ENCODE data around the gene CRYGD. TPM values are rescaled to one million over a fixed set of nuclear protein-coding genes. Genes with fewer than 3 reads are reported as not detected.
"Not testable (repeated sequence)": the region's sequence is repeated elsewhere in the genome, so short reads cannot be mapped to it uniquely, and the experiment has no call there.

CRYGD gene
- total RNA-seq, 2 experiments from 2014 or later, result not detected

DNA sequence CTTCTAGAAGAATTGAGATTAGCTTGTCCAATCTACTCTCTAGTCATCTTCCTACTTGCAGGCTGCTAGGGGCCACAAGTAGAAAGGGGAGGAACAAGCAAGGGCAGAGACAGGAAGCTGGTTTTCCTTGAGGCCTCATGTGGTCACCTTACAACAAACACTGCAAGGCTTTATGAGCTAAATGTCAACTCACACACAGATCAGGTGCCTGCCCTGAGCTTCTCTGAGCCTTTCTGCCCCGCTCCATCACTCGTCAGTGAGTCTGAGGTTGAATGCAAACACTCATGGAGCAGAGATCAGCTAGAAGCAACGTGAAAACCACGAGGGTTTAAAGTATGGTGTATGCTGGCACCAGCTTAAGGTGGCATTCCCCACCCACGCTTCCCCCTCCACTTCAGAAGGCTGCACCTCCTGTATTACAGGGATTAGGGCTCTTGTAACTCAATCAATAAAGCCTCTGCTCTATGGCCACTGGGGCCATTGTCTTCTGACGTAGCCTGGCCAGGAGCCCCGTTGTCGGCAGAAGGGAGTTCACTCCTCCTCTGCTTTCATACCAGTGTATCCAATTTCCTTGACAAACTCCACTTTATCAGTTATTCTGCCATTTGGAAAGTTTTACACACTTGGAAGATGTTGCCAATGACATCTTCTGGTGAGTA is 10.7 kb upstream of the CRYGD start:
- ChIA-PET POLR2A (no interaction called here), CTCF (no interaction called here)

DNA sequence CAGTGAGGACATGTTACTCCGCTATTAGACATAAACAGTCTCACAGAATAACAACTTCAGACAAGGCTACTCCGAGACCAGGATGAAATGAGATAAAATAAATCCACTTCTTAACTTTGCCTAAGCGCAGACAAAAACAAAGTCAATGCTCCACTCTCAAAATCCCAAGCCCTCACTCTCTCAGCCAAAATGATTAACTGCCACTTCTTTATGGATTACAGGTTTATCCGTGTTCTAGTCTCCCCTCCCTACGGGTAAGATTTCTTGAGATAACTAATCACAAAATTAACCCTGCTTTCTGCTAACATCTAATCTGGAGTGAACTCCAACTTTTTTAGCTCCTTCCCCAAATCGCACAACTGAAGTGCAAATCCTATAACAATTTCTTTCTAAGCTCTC is 6.4 kb upstream of the CRYGD start:
- ChIA-PET POLR2A (no interaction called here), CTCF (interaction anchor here (0.6 kb wide), 1 partner anchor 459 kb away, joined by 4 read pairs; no protein-coding TSS in a partner anchor)

DNA sequence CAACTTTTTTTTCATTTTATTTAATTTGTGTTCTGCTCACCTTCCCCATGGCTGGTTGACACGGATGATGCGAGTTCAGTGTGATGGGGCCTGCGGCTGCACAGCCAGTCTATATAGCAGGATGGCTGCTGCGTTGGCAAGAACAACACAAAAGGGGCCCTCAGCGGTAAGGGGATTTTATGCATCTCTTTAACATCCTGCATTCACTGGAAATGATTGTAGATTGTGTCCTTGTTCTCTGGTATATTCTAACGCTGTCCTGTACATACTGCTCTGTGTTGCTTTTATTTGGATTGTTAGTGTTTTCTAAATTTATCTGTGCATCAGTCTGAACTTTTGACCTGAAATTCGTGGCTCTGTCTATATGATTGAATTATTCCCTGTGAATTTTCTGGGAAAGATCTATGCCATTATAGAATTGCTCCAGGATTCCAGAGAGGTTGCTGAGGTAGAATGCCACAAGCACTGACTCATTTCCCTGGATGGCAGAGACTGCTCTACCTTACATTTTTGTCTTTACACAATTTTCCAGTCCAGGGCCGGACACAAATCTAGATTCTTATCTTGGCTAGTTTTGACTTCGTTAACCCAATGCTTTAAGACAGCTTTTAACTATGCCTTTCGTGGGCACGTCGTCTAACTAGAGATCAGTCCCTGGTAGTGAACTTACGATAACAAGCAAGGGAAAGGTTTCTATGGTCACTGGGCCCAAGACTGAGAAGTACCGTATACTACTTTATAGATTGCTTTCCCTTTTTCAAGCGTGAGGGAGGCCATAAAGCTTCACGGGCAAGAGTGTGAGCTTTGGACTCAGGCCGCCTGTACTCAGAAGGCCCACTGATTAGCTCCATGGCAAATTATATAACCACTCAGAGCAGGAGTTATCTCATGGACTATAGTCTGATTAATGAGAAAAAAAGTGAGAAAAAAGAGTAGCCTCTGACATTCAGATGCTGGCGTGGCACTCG is 5.7 kb upstream of the CRYGD start, which contains the start of gene CRYGC:
Gene CRYGC (minus strand): TSS at position 85 of the 968 bp plus-strand sequence. CDS start 36 bp downstream, at position 49.
- POLR2A ChIA-PET, result no interaction called here
- CTCF ChIA-PET, result no interaction called here

DNA sequence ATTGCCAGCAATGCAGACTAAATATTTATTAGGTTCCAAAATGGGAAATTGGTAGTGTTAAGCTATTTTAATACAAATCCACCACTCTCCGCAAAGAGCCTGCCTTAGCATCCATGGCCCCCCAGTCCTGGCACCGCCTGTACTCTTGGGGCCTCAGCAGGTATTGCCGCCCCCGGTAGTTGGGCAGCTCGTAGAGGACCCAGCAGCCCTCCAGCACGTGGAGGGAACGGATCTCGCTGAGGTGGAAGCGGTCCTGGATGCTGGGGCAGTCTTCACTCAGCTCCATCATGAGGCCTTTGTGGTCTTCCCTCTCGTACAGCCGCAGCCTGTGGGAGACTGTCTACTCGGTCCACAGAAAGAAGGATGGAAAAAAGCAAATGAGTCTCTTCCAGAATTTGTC is 3.8 kb upstream of the CRYGD start:
- ChIA-PET POLR2A (no interaction called here), CTCF (no interaction called here)

DNA sequence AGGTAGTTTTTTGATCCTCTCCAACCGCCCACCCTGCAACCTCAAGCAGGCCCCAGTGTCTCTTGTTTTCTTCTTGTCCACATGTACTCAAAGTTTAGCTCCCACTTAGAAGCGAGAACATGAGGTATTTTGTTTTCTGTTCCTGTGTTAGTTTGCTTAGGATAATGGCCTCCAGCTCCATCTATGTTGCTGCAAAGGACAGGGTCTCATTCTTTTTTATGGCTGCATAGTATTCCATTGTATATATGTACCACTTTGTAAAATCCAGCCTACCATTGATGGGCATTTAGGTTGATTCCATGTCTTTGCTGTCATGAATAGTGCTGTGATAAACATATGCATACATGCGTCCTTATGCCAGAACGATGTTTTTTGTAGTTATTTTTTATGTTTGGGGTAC is 2.8 kb upstream of the CRYGD start:
- ChIA-PET POLR2A (no interaction called here), CTCF (no interaction called here)

DNA sequence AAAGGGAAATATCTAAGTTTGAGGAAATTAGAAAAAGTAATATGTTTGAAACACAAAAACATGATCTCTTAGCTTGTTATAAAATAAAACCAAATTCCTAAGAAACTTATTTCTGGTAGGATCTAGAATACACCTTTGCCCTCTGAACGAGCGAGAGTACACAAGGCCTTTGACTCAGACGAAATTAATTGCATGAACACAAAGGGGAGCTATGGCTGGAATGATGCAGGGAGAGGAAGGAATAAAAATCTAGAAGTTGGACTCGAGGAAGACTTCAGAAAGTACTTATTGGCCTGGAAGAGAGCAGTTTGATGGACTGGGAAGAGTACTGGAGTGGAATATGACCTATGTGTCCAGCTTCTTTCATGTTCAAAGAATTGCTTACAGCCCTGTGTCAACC is 927 bp upstream of the CRYGD start:
- POLR2A ChIA-PET, result no interaction called here
- CTCF ChIA-PET, result no interaction called here

DNA sequence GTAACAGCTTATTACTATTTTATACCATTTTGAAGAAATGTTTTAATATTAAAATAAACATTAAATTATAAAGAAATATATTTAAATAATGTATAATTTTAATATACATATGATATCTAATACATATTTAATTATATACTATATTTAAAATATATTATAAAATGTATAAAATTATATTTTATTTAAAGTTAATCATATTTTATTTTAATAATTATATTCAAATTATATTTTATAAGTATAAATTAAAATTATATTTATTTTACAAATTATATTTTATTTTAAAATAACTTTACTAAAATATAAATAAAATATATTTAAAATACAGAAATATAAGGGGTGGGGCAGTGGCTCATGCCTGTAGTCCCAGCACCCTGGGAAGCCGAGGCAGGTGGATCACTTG is 2.1 kb downstream of the CRYGD start:
- POLR2A ChIA-PET, result interaction anchor here (0.6 kb wide), 1 partner anchor 594 kb away, joined by 7 read pairs; no protein-coding TSS in a partner anchor
- CTCF ChIA-PET, result interaction anchor here (0.6 kb wide), 1 partner anchor 16 kb away, joined by 3 read pairs; no protein-coding TSS in a partner anchor

DNA sequence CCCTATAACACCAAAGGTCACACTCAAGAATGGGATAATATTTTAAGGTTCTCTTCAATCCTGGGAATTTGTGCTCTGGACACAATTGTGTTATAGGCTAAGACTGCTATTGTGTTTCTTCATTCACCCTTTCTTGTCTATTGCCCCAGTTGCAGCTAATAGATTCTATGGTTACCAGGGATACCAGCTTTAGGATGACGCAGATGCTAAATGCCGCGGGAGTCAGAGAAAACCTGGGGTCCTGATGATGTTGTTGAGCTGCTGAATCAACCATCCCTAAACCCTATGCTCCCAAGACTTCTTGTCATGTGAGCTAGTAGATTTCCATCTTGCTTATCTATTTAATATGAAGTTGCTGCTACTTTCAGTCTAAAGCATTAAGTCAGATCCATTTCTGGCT is 5.4 kb downstream of the CRYGD start:
- ChIA-PET CTCF (no interaction called here), POLR2A (no interaction called here)

DNA sequence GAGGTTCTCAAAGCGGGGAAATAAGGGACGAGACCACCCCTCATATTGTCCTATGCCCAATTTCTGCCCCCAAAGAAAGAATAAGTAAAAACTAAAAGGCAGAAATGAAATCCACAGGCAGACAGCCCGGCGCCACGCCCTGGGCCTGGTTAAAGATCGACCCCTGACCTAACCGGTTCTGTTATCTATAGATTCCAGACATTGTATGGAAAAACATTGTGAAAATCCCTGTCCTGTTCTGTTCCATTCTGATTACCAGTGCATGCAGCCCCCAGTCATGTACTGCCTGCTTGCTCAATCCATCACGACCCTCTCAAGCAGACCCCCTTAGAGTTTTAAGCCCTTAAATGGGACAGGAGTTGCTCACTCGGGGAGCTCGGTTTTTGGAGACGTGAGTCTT is 6.9 kb downstream of the CRYGD start:
- CTCF ChIA-PET, POLR2A ChIA-PET: not testable (repeated sequence)

DNA sequence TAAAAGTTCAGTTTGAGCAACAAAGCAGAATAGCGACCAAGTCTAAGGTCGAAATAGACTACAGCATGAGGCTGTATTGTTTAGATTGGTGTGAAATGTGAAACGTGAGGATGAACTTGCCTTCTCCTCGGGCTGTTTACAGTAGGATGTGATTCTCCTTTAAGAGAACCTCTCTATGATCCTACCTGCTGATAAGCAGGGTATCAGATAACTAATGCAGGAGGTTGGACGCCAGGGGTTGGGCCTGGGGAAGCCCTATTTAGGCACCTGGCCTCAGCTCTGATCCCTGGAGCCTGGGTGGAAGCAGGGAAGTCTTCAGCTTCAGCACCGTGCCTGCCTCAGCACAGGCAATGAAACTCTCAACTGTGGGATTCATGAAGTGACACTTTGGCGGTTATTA is 11.4 kb downstream of the CRYGD start:
- ChIA-PET POLR2A (no interaction called here), CTCF (no interaction called here)

DNA sequence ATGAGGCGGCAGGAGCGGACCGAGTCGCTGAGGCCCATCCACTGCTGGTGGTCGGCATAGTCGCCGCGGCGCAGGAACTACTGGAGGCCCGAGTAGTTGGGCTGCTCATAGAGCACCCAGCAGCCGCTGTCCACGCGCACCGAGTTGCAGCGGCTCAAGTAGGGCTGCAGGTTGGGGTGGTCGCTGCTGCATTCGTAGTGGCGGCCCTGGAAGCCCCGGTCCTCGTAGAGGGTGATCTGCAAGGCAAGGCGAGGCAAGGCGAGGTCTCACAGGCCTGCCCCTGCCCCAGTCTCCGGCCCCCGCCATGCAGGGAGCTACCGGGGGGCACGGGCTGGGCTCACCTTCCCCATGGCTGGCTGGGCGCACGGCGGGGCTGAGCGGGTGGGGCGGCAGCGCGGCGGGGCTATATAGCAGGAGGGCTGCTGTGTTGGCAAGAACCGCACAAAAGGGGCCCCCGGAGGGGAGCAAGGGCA is 12.0 kb downstream of the CRYGD start:
- POLR2A ChIA-PET, CTCF ChIA-PET: not testable (repeated sequence)

DNA sequence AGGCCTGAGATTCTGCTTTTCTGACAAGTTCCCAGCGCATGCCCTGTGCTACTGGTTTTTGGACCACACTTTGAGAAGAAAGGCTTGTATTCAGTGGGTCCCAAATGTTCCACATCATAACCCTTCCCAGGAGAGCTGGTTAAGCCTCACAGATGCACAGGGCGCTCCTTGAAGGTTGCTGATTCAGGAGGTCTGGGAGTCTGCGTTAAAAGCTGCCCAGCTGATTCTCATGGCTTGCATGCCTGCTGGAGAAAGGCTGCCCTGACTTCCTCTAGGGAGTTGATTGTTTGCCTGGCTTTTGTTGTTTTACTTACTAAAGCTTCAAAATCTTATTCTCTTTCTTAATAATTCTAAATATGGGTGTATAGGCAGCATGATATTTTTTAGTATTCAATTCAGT is 20.7 kb downstream of the CRYGD start:
- POLR2A ChIA-PET, result no interaction called here

DNA sequence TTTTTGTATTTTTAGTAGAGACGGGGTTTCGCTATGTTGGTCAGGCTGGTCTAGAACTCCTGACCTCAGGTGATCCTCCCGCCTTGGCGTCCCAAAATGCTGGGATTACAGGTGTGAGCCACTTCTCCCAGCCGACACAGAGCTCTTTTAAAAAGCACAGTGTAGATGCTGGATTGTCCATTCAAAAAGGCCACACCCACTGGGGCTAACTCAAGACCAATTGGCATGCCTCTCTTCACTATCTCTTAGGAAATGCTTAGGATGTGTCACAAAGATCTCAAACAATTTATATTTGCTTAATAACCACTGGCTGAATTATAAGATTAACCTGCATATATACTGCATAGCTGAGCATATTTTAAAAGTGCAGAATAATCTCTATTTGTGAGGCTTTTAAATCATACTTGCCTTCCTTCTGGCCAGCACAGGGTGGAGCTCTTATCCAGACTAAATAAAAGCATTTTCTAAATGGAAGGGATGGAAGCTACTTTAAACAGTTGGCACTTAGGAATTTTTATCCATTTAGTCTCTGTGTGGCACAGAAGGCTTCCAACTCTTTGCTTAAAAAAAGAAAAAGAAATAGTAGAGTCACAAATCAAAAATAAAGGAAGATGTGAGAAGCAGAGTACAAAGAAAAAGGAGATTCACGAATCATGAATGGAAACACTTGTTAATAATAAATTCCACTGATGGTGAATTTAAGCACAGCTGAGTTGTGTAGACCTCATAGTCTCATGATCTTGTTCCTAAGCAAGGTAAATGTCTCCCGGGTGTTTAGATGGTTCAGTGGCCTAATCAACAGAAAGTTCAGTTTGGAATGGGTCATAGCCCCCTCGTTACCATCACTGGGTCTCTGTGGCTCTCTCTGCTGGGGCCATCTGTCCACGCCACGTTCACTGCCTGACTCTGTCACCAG is 22.4 kb downstream of the CRYGD start:
- ChIA-PET CTCF (interaction anchor here (0.6 kb wide), 1 partner anchor 14 kb away, joined by 3 read pairs; no protein-coding TSS in a partner anchor), POLR2A (no interaction called here)

More for the DNA sequence above, 20.7 kb downstream of the CRYGD start:
- CTCF ChIA-PET, result no interaction called here

DNA sequence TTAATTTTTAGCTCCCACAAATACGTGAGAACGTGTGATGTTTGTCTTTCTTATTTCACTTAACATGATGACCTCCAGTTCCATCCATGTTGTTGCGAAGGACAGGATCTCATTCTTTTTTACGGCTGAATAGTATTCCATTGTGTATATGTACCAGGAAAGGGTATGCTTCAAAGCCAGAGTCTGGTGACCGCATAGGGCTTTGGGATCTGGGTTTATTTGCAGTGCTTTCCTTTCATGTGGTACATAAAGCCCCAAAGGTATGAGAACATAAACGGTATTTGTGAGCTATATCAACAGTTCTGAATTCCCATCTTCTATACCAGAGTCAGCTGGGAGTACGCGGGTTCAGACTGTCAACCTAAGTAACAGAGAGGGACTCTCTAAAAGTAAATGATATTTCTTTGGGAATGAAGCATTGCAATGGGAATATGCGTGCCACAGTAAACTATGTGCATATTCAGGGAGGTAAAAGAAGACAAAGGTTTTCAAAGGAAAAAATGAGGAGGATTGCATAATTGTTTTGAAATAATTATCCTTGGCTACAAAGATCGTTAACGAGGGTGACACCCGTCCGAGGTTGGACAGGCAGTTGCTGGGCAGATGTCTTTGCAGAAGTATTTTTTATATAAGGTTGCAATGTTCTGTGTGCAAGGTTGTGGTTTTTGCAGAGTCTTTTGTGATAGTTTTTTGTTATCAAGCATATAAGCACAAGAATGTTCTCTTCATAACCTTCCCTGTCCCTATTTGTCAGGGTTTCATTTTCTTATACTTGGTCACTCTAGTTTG is 24.4 kb downstream of the CRYGD start:
- POLR2A ChIA-PET, result no interaction called here
- CTCF ChIA-PET, result no interaction called here

DNA sequence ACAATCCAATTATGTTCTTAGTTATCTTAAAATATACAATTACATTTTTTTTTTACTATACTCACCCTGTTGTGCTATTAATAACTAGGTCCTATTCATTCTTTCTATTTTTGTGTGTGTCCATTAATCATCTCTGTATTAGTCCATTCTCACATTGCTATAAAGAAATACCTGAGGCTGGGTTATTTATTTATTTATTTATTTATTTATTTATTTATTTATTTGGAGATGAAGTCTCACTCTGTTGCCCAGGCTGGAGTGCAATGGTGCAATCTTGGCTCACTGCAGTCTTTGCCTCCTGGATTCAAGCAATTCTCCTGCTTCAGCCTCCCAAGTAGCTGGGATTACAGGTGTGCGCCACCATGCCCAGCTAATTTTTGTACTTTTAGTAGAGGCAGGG is 25.6 kb downstream of the CRYGD start:
- CTCF ChIA-PET, POLR2A ChIA-PET: not testable (repeated sequence)

DNA sequence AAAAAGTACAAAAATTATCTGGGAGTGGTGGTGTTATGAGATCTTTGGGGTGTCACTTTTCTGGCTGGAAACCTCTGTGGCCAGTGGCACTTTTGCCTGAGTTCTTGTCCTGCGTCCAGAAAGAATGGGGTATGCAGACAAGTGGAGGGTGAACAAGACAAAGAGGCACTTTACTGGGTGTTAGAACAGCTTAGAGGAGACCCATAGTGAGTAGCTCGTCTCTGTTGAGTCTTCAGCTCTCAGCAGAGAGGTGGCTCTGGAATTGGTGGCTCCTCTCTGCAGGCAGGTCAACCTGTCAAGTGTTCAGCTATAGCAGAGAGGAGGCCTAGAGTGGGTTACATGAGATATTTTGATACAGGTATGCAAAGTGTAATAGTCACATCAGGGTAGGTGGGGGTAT is 26.1 kb downstream of the CRYGD start:
- POLR2A ChIA-PET, result no interaction called here
- CTCF ChIA-PET, result no interaction called here

DNA sequence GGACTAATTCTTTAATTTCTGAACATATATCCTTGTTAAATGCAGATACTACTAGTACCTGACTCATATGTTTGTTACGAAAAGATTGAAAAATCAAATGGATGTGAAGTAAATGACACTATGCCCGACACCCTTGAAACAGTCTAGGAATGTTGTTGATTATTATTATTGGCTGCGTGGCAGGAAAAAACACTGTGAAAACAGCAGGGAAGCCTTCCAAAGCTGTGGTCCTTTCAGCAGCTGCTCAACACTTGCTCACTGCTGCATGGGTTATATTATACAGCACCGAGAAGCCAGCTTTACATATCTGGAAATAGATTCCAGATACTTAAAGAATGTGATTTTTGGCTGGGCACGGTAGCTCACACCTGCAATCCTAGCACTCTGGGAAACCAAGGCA is 26.5 kb downstream of the CRYGD start:
- ChIA-PET CTCF (no interaction called here), POLR2A (no interaction called here)

DNA sequence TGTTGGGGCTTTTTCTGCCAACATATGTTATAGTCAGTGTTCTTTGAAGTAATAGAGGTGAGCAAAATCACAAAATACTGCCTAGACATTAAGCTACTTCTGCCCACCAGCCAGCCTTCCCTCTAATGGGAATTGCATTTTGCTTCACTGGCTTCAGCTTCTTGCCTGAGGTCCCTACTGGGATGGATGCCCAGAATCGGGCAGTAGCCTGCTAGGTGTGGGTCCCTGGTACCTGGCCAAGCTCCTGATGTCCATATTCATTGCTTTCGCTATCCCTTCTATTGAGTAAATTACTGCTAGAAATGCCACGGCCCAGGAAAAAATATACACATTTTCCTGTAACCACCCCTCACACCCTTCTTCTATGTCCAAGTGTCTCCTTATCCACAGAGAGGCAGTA is 27.0 kb downstream of the CRYGD start:
- ChIA-PET CTCF (no interaction called here), POLR2A (no interaction called here)

DNA sequence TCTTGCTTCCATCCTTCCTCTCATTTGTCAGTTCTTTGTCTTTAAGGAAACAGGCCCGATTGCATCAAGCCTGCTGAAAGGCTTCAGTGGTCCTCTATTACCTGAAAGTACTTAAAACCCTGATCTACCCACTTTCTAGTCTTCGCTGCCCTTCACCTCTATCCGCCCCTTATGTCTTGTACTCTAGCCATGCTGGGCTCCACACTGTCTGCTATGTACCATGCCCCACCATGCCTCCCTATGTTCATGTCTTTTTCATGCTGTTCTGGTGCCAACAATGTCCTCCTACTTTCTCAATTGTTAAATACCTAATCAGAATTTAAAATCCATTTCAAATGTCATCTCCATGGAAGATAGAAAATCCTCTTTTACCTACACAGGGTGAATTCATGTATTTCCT is 28.2 kb downstream of the CRYGD start:
- ChIA-PET POLR2A (interaction anchor here (0.8 kb wide), 1 partner anchor 144 kb away, joined by 7 read pairs; no protein-coding TSS in a partner anchor), CTCF (no interaction called here)
